ENCODE results near the gene TSSK2.

The TSSK2 gene

DNA sequence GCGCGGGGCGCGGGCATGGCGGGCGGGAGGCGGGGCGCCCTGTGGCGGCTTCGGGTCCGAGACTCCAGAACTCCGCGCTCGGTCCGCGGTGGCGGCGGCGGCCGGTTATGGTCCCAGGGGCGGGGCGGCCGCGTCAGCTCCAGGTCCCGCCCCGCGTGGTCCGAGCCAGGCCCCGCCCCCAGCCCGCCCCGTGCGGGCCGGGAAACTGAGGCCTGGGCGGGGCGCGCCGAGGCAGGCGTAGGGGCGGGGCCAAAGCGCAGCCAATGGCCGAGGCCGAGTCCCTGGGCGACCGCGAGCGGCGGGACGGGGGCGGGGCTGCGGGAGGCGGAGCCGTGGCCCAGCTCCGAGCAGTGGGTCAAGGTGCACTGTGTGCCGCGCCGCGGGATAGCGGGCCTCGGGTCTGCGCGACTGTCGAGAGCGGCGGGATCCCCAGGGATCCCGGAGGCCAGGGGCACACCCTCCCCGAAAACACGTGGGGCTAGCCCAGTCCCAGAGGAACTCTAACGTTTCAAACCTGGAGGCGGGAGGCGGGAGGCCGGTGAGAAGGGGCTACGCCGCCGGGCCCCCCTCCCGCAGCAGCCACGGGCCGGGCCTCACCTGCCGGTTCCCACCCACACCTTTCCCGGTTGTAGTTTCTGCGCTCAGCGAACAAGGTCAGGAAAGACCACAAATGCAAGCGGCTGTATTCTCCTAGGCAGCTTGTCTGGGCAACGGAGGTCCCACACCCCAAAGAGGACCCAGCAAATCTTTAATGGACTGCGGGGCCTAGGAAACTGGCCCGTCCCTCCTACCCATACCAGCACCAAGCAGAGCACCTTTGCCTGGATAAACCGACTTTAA is 47.8 kb downstream of the TSSK2 start, which contains the start of gene SLC25A1:
TSS of gene SLC25A1 (minus strand) at position 80 of the 840 bp plus-strand sequence. CDS start at position 17, 63 bp downstream.
- TF ChIP-seq, protein P1, sequence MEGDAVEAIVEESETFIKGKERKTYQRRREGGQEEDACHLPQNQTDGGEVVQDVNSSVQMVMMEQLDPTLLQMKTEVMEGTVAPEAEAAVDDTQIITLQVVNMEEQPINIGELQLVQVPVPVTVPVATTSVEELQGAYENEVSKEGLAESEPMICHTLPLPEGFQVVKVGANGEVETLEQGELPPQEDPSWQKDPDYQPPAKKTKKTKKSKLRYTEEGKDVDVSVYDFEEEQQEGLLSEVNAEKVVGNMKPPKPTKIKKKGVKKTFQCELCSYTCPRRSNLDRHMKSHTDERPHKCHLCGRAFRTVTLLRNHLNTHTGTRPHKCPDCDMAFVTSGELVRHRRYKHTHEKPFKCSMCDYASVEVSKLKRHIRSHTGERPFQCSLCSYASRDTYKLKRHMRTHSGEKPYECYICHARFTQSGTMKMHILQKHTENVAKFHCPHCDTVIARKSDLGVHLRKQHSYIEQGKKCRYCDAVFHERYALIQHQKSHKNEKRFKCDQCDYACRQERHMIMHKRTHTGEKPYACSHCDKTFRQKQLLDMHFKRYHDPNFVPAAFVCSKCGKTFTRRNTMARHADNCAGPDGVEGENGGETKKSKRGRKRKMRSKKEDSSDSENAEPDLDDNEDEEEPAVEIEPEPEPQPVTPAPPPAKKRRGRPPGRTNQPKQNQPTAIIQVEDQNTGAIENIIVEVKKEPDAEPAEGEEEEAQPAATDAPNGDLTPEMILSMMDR (IDR thresholded peaks at IDR 0.05; ENCODE audit: control insufficient read depth, extremely low read depth, insufficient read depth), result no peak
- H3K4me3 ChIP-seq (ENCODE audit: low read depth, low read length), result peak within 1 kb of the TSS; percentile 70
- no peak for DNase-seq (ENCODE audit: low read depth)

DNA sequence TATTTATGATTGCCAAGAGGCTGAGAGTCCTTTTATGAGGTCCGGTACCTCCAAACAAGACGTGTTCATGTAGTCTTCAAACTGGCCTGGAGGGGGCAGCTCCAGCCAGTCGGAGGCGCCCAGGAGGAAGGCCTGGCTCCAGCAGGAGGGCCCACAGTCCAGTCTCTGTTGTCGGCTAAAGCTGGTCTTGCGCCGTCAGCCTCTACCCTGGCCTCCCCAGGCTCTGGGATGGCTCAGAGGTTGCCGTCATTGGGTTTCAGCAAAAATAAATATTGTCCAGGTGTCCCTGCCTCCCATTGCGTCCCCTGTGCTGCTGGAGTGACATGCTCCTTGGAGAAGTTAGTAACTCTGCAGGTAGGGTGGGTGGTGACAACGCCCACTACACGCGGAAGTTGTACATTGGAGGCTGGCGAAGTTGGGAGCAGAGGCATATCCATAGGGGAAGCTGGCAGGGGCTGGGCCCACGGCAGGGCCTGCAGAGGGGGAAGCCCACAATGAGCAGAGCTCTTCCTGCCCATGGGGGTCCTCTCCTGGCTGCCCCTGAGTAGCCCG is 48.5 kb downstream of the TSSK2 start:
- peak; percentile 71 for DNase-seq (ENCODE audit: low read depth)
- H3K4me3 ChIP-seq (ENCODE audit: low read depth, low read length), result peak overlapping the region; percentile 59

DNA sequence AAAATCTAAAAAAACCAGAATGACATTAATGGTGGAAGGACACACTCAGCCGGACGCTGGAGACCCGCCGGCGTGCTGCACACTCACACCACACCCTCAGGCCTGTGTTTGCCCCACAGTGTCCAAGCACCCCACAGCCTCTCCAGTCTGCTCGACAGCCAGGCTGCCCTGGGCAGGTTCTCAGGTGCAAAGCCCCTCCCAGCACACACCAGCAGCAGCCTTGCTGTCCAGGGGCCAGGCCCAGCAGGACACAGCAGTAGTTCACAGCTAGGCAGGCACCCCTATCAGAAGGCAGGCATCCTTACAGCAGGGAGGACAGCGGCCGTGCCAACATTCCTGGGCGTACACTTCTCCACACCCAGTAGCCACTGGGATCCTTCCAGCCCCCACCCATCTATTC is 49.1 kb downstream of the TSSK2 start:
- H3K4me3 ChIP-seq (ENCODE audit: low read depth, low read length), result no peak overlapping the region
- no peak for DNase-seq (ENCODE audit: low read depth)
- TF ChIP-seq, protein P1 (IDR thresholded peaks at IDR 0.05; ENCODE audit: control insufficient read depth, extremely low read depth, insufficient read depth), result no peak

More for the DNA sequence above, 48.5 kb downstream of the TSSK2 start:
- TF ChIP-seq, protein P1 (IDR thresholded peaks at IDR 0.05; ENCODE audit: control insufficient read depth, extremely low read depth, insufficient read depth), result peak; percentile 82

DNA sequence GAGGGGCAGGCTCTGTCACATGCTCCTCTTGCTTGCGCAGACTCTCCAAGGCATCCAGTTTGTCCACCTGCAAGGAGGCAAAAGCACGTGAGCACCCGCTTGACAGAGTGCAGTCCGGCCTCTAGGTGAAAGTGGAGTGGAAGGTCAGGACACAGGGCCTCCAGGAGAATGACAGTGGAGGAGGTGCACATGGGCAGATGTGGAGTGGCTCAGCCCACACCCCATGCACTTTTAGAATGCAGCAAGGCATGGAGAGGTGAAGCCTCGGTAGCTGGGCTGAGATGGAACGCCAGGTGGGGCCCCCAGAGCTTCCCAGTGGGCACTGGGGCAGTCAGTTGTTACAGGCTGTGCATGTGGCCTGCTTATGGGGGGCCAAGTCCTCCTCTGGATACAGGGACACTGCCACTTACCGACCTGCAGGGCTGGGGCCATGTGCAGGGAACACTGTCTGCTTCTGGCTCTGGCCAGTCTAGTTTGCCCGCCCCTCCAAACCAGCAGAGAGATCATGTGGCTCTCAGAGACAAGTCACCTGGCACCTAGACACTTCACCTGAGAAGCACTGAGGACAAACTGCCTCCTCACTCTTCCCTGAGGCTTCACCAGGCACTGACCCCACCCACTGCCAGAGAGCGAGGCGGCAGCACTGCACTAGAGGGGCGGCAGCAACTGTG is 49.8 kb downstream of the TSSK2 start:
- no peak overlapping the region for H3K4me3 ChIP-seq (ENCODE audit: low read depth, low read length)
- no peak for DNase-seq (ENCODE audit: low read depth)
- TF ChIP-seq, protein P1 (IDR thresholded peaks at IDR 0.05; ENCODE audit: control insufficient read depth, extremely low read depth, insufficient read depth), result no peak

DNA sequence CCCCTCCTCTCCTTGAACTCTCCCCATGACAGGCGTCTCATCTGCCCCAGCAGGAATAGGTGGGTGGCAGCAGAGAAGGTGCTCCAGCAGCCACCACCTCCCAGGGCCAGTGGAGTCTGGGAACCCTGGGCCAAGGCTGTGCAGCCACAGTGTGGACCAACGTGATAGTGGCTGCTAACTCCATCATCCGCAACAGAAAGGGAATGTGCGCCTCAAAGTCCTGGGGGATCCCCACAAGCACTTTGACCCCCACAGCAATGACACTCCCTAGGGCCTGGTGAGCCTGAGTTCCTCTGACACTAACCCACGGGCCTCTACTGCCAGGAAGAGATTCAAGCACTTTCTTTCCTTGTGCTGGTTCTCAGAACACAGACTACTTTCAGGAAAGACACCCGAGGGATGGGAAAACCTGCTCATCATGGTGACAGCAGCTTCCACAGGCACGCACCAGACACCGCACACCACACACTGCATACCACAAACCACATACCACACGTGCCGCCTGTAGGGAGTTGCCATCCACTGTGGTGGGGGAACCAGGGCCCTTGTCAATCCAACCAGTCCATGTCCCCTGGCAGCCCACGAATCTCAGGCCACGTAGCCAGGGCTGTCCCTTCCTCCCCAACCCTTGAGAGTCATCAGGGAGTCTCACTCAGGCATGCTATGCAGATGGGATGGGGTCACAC is 50.8 kb downstream of the TSSK2 start:
- TF ChIP-seq, protein P1 (IDR thresholded peaks at IDR 0.05; ENCODE audit: control insufficient read depth, extremely low read depth, insufficient read depth), result no peak
- H3K4me3 ChIP-seq (ENCODE audit: low read depth, low read length), result no peak overlapping the region
- DNase-seq (ENCODE audit: low read depth), result no peak
